ENCODE data around the gene MUC5B. TPM values are rescaled to one million over a fixed set of nuclear protein-coding genes. Genes with fewer than 3 reads are reported as not detected.

MUC5B gene
- total RNA-seq, 2 donors from 2014 or later: 0.69 TPM; not detected in 1

- peak; percentile 83 for DNase-seq (ENCODE audit: low spot score)
- intact Hi-C loops (cut with DNase I): no loop called here
Observed at GRCh38 chr11:1308743-1309497, 86.1 kb downstream of the MUC5B start.

GRCh38 chr11:1309498-1310317, 86.8 kb downstream of the MUC5B start, which contains the start of gene TOLLIP:
Gene TOLLIP, minus strand, starts transcription at chr11:1309632. Its CDS starts 134 bp downstream, at chr11:1309498.
- intact Hi-C loops (cut with DNase I): no loop called here
- DNase-seq (ENCODE audit: low spot score): peak; percentile 99

GRCh38 chr11:1310318-1310687, 87.4 kb downstream of the MUC5B start:
- DNase-seq (ENCODE audit: low spot score): no peak
- intact Hi-C loops (cut with DNase I): no loop called here

- DNase-seq (ENCODE audit: low spot score): no peak
- intact Hi-C loops (cut with DNase I): no loop called here
Observed at GRCh38 chr11:1310772-1311468, 88.1 kb downstream of the MUC5B start.

Small RNA genes lying within 50 kb of the gene (microRNA-seq; reads per million reads assigned to microRNA genes)
- gene MIR6744 (ENCODE audit: borderline microRNAs expressed in 2 of 2): 0 reads per million in 2 donors

Other genes starting within 250 kb of the MUC5B start
- gene MUC6, start 186.3 kb upstream of the MUC5B start, total RNA-seq: not detected
- gene MUC2, start 148.2 kb upstream of the MUC5B start, total RNA-seq: under 1 TPM in 1 of 2 donors, not detected in 1; 0.05 TPM
- not detected for gene MUC5AC, start 65.1 kb upstream of the MUC5B start, total RNA-seq
- 10 to 100 TPM; 44.1 to 46.4 TPM for gene TOLLIP, start 86.6 kb downstream of the MUC5B start, total RNA-seq
- gene BRSK2, start 166.9 kb downstream of the MUC5B start, total RNA-seq: 1 to 10 TPM in 1 of 2 donors, under 1 TPM in 1; 0.81 to 1.0 TPM